NCI-H446 treated with DMSO at 0.1 percent for 48 hours (cell line): ENCODE data around the gene CRISPLD2.
"Not testable (repeated sequence)": the region's sequence is repeated elsewhere in the genome, so short reads cannot be mapped to it uniquely, and the experiment has no call there.

Experiments used
- DNase-seq: peaks from one replicate; lab custom pipeline; 2025; lab: John Stamatoyannopoulos, UW

CRISPLD2 gene

GRCh38 chr16:84822990-84823389 lies 3.2 kb downstream of the CRISPLD2 start:
- no peak for DNase-seq

- DNase-seq = no peak
Observed at GRCh38 chr16:84823484-84823883, 3.7 kb downstream of the CRISPLD2 start.

- DNase-seq = no peak
Observed at GRCh38 chr16:84823926-84824325, 4.1 kb downstream of the CRISPLD2 start.

GRCh38 chr16:84825896-84826557 lies 6.2 kb downstream of the CRISPLD2 start:
- DNase-seq = no peak

- no peak for DNase-seq
Observed at GRCh38 chr16:84826558-84826941, 6.8 kb downstream of the CRISPLD2 start.

GRCh38 chr16:84827131-84827574 lies 7.4 kb downstream of the CRISPLD2 start:
- DNase-seq = no peak

- no peak for DNase-seq
Observed at GRCh38 chr16:84827897-84828296, 8.1 kb downstream of the CRISPLD2 start.

- DNase-seq = no peak
Observed at GRCh38 chr16:84828322-84828721, 8.5 kb downstream of the CRISPLD2 start.

GRCh38 chr16:84829168-84829965 lies 9.6 kb downstream of the CRISPLD2 start:
- no peak for DNase-seq

GRCh38 chr16:84830765-84831384 lies 11.1 kb downstream of the CRISPLD2 start:
- DNase-seq = no peak

- not testable (repeated sequence) for DNase-seq
Observed at GRCh38 chr16:84831728-84832127, 11.9 kb downstream of the CRISPLD2 start.

GRCh38 chr16:84832488-84833143 lies 12.8 kb downstream of the CRISPLD2 start:
- no peak for DNase-seq

- DNase-seq = no peak
Observed at GRCh38 chr16:84833144-84833500, 13.3 kb downstream of the CRISPLD2 start.

GRCh38 chr16:84833542-84834402 lies 14.0 kb downstream of the CRISPLD2 start:
- DNase-seq = no peak

GRCh38 chr16:84834403-84834772 lies 14.6 kb downstream of the CRISPLD2 start:
- DNase-seq = no peak

- no peak for DNase-seq
Observed at GRCh38 chr16:84836234-84836647, 16.5 kb downstream of the CRISPLD2 start.

GRCh38 chr16:84836967-84837366 lies 17.2 kb downstream of the CRISPLD2 start:
- DNase-seq = no peak

GRCh38 chr16:84838383-84838948 lies 18.7 kb downstream of the CRISPLD2 start:
- no peak for DNase-seq

- no peak for DNase-seq
Observed at GRCh38 chr16:84839054-84839453, 19.3 kb downstream of the CRISPLD2 start.

GRCh38 chr16:84839956-84840355 lies 20.2 kb downstream of the CRISPLD2 start:
- no peak for DNase-seq
